Activated CD8-positive, alpha-beta memory T cell treated with anti-CD3 and anti-CD28 coated beads, Interleukin-2, amount 10 ng/mL, durations not matched to agents 7 days and 5 days (primary cell): ENCODE results near the gene ITM2B. TPM values are rescaled to one million over a fixed set of nuclear protein-coding genes. Genes with fewer than 3 reads are reported as not detected.

Source experiments
- ATAC-seq: fragments of 150-1000 bp; cut with Tn5 transposase; one replicate; pipeline ENCODE4 v1.10.0; 2021; ENCODE audit warnings: moderate library complexity
- CTCF ChIA-PET: fragments of 350-600 bp; sonication (Branson Sonifier 250); formaldehyde crosslinking; loops from one replicate; lab custom pipeline; 2021; ENCODE audit warnings: antibody characterized with exemption; lab: Charles Lee
- DNase-seq: peaks from one replicate; pipeline ENCODE4 v3.0.0-alpha.2; 2020
- H3K27ac Mint-ChIP-seq: one replicate; pipeline ENCODE4 v1.8.0; 2021; ENCODE audit warnings: mild to moderate bottlenecking, mixed read lengths
- H3K27me3 Mint-ChIP-seq: one replicate; pipeline ENCODE4 v1.8.0; 2021; ENCODE audit warnings: mixed read lengths
- H3K36me3 Mint-ChIP-seq: one replicate; pipeline ENCODE4 v1.8.0; 2021; ENCODE audit warnings: mild to moderate bottlenecking, mixed read lengths
- H3K4me1 Mint-ChIP-seq: one replicate; pipeline ENCODE4 v1.8.0; 2021; ENCODE audit warnings: mixed read lengths
- H3K4me3 Mint-ChIP-seq: one replicate; pipeline ENCODE4 v1.8.0; 2021; ENCODE audit warnings: mild to moderate bottlenecking, moderate library complexity, mixed read lengths
- H3K9me3 Mint-ChIP-seq: one replicate; pipeline ENCODE4 v1.8.0; 2022; ENCODE audit warnings: low read depth, mixed read lengths
- total RNA-seq, 2 experiments: library from RNA; stranded (reverse); gene quantifications; one replicate each; pipeline ENCODE4 v1.2.3, GENCODE V29; 2021

Gene ITM2B
- total RNA-seq, 2 experiments from 2014 or later: 163 to 197 TPM

- Mint-ChIP-seq H3K27ac (no peak overlapping the region), H3K4me3 (no peak overlapping the region), H3K4me1 (peaks cover 7% of the 10 kb centered on the region), H3K36me3 (peaks cover 16% of the 10 kb centered on the region), H3K9me3 (no peaks in the 10 kb centered on the region), H3K27me3 (no peaks in the 10 kb centered on the region)
- no peak for ATAC-seq
- no peak for DNase-seq
- CTCF ChIA-PET: no interaction called here
Measured at GRCh38 chr13:48273346-48273745, 40.3 kb downstream of the ITM2B start.

DNA sequence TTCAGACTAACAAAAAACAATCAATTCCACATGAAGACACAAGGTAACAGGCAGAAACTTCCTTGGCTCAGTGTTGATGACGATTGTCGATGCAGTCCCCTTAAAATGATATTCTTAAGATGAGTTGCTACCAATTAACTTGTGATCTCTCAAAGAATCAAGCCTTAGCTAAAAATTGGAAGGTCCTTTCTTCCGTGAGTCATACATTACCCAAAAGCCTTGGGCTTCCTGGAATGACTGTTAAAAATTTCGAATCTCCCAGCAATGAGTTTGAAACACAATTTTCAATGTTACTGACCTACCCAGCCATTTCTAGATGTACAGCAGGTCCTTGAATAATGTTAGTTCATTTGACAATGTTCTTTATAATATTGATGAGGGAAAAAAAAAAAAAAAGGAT is 42.5 kb downstream of the ITM2B start:
- no peak overlapping the region for H3K27ac Mint-ChIP-seq
- peaks cover 7% of the 10 kb centered on the region for H3K4me1 Mint-ChIP-seq
- no peak overlapping the region for H3K4me3 Mint-ChIP-seq
- ATAC-seq (no peak), DNase-seq (no peak)
- CTCF ChIA-PET: interaction anchor here (0.7 kb wide), 1 partner anchor 159 kb away, joined by 4 read pairs; no protein-coding TSS in a partner anchor
- H3K9me3 Mint-ChIP-seq: no peaks in the 10 kb centered on the region
- H3K27me3 Mint-ChIP-seq: no peaks in the 10 kb centered on the region
- peaks cover 4% of the 10 kb centered on the region for H3K36me3 Mint-ChIP-seq

DNA sequence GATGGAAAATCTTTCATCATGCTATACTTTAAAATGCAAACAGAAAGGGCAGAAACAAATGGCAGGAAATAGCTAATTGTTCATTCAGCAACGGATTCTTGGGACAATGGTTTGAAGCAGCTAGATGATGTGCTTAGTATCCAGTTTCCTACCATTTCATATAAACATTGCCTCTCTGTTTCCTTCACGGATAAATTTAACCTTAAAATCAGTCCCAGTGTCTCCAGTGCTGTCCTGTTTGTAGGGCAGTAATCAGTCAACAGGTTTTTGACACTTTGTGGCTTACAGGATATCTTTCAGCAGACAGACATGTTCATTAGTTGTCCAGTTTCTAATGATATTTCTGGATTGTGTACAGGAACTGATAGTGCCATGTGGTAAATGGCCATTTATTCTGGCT is 45.8 kb downstream of the ITM2B start:
- no peaks in the 10 kb centered on the region for H3K27me3 Mint-ChIP-seq
- no peak for DNase-seq
- CTCF ChIA-PET: no interaction called here
- no peak overlapping the region for H3K27ac Mint-ChIP-seq
- H3K4me3 Mint-ChIP-seq: no peak overlapping the region
- no peaks in the 10 kb centered on the region for H3K36me3 Mint-ChIP-seq
- ATAC-seq: no peak
- H3K9me3 Mint-ChIP-seq: no peaks in the 10 kb centered on the region
- H3K4me1 Mint-ChIP-seq: peaks cover 7% of the 10 kb centered on the region

GRCh38 chr13:48281556-48281955 is 48.5 kb downstream of the ITM2B start:
- no peak for DNase-seq
- ATAC-seq: no peak
- Mint-ChIP-seq H3K36me3 (no peaks in the 10 kb centered on the region), H3K27ac (no peak overlapping the region), H3K4me1 (no peaks in the 10 kb centered on the region), H3K27me3 (no peaks in the 10 kb centered on the region), H3K9me3 (no peaks in the 10 kb centered on the region), H3K4me3 (no peak overlapping the region)
- CTCF ChIA-PET: no interaction called here

- no peaks in the 10 kb centered on the region for H3K36me3 Mint-ChIP-seq
- CTCF ChIA-PET: interaction anchor here (1.2 kb wide), 1 partner anchor 57 kb away, joined by 3 read pairs; no protein-coding TSS in a partner anchor
- no peak for DNase-seq
- H3K27me3 Mint-ChIP-seq: peaks cover 22% of the 10 kb centered on the region
- no peak overlapping the region for H3K4me3 Mint-ChIP-seq
- peaks cover 8% of the 10 kb centered on the region for H3K4me1 Mint-ChIP-seq
- H3K27ac Mint-ChIP-seq: no peak overlapping the region
- H3K9me3 Mint-ChIP-seq: no peaks in the 10 kb centered on the region
- no peak for ATAC-seq
Measured at GRCh38 chr13:48291730-48292129, 58.7 kb downstream of the ITM2B start.

- Mint-ChIP-seq H3K27ac (no peak overlapping the region), H3K27me3 (peaks cover 21% of the 10 kb centered on the region), H3K4me1 (peaks cover 13% of the 10 kb centered on the region), H3K9me3 (no peaks in the 10 kb centered on the region), H3K36me3 (no peaks in the 10 kb centered on the region), H3K4me3 (no peak overlapping the region)
- ATAC-seq: no peak
- CTCF ChIA-PET: interaction anchor here (1.2 to 1.8 kb wide), 2 partner anchors 58 to 287 kb away, joined by 3 to 4 read pairs; no protein-coding TSS in a partner anchor
- no peak for DNase-seq
Measured at GRCh38 chr13:48292650-48293049, 59.6 kb downstream of the ITM2B start.

DNA sequence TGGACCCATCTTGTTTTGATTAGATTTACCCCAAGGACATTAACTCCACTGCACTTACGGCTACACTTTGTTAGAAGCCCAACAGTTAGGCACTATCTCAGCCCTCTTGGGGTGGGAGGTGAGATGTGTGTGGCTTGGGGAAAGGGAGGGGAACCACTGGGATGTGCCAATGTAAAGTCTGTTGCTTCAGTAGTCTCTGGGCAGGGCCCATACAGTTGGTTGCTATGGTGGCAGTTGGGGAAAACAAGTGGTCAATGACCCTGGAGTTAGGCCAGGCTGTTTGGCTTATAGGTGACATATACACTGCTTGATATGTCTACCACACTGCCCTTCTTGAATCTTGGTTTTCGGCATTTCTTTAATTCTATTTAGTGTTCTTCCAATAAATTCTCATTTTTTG is 61.6 kb downstream of the ITM2B start:
- Mint-ChIP-seq H3K4me3 (no peak overlapping the region), H3K36me3 (no peaks in the 10 kb centered on the region), H3K27me3 (peaks cover 11% of the 10 kb centered on the region), H3K9me3 (no peaks in the 10 kb centered on the region), H3K27ac (no peak overlapping the region), H3K4me1 (peaks cover 13% of the 10 kb centered on the region)
- ATAC-seq (no peak), DNase-seq (no peak)
- CTCF ChIA-PET: no interaction called here

DNA sequence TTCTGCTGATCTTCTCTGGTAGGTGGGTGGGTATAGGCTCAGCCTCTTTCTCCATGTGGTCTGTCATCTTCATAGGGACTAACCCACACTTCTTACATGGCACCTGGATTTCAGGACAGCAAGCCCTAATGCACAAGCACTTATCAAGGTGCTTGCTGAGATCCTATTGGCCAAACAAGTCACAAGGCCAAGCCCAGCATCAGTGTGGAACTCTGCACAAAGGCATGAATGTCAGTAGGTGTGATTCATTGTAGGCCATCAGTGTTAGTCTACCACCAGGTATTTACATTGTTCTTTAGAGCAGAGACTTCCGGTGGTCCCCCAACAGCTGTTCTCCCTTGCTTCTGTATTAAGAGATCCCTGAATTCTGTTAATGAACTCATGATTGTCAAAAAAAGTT is 62.3 kb downstream of the ITM2B start:
- Mint-ChIP-seq H3K4me3 (no peak overlapping the region), H3K4me1 (peaks cover 13% of the 10 kb centered on the region), H3K27ac (no peak overlapping the region), H3K27me3 (peaks cover 8% of the 10 kb centered on the region), H3K9me3 (no peaks in the 10 kb centered on the region), H3K36me3 (no peaks in the 10 kb centered on the region)
- DNase-seq (no peak), ATAC-seq (no peak)
- CTCF ChIA-PET: no interaction called here

DNA sequence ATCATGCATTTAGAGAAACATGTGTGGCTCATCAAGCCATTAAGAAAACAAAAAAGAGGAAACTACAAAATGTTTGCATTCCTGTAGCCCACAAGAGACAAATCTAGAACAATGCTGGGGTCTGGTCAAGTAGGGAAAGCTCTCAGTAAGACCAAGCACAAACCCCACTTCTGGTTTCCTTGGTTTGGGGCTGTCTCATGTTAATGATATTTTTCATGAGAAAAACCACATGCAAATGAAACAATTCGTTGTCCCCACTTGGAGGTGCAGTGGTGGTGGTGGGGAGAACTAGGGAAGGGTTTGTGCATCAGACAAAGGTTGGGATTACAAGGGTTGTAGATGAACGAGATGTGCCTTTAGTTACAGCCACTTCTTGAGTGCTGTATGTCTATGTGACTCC is 63.5 kb downstream of the ITM2B start:
- Mint-ChIP-seq H3K27me3 (peaks cover 2% of the 10 kb centered on the region), H3K27ac (no peak overlapping the region), H3K4me3 (no peak overlapping the region), H3K36me3 (peaks cover 2% of the 10 kb centered on the region), H3K4me1 (peaks cover 13% of the 10 kb centered on the region), H3K9me3 (no peaks in the 10 kb centered on the region)
- no peak for DNase-seq
- no peak for ATAC-seq
- CTCF ChIA-PET: interaction anchor here (0.9 kb wide), 1 partner anchor 55 kb away, joined by 3 read pairs; no protein-coding TSS in a partner anchor

DNA sequence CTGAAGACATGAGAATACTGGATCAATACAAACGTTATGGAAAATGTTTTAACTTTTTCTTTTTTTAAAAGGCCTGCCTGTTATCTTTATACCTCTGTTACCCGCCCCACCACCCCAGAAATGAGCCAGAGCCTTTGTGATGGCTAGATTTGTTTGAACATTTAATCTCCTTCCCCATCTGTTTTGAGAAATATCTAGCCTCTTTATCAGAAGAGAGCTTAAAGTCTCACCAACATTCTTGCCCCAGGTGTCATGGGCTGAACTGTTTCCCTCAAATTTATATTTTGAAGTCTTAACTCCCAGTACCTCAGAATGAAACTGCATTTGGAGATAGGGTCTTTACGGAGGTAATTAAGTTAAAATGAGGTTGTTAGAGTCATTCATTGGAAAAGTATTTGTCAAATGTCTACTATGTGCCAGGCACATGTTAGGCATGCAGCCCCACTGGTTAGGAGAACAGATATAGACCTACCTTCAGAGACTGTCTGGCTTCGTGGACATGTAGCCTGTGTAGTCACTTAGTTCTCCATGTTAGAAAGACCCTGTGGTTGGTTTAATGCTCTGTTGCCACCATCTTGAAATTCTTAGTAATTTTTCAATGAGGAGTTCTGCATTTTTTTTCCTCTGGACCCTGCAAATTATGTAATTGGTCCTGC is 64.3 kb downstream of the ITM2B start:
- DNase-seq: no peak
- Mint-ChIP-seq H3K4me3 (no peak overlapping the region), H3K9me3 (no peaks in the 10 kb centered on the region), H3K27ac (no peak overlapping the region), H3K4me1 (peaks cover 14% of the 10 kb centered on the region), H3K27me3 (peaks cover 2% of the 10 kb centered on the region), H3K36me3 (peaks cover 5% of the 10 kb centered on the region)
- ATAC-seq: no peak
- CTCF ChIA-PET: interaction anchor here (0.7 to 0.9 kb wide), 2 partner anchors 54 to 289 kb away, joined by 3 to 4 read pairs; no protein-coding TSS in a partner anchor

- Mint-ChIP-seq H3K27ac (no peak overlapping the region), H3K4me1 (peaks cover 23% of the 10 kb centered on the region), H3K4me3 (no peak overlapping the region), H3K36me3 (peaks cover 8% of the 10 kb centered on the region), H3K27me3 (no peaks in the 10 kb centered on the region), H3K9me3 (no peaks in the 10 kb centered on the region)
- ATAC-seq (no peak), DNase-seq (no peak)
- CTCF ChIA-PET: interaction anchor here (1.0 kb wide), 1 partner anchor 66 kb away, joined by 3 read pairs; the partner anchor contains the start of gene ITM2B
Measured at GRCh38 chr13:48299591-48299990, 66.6 kb downstream of the ITM2B start.

DNA sequence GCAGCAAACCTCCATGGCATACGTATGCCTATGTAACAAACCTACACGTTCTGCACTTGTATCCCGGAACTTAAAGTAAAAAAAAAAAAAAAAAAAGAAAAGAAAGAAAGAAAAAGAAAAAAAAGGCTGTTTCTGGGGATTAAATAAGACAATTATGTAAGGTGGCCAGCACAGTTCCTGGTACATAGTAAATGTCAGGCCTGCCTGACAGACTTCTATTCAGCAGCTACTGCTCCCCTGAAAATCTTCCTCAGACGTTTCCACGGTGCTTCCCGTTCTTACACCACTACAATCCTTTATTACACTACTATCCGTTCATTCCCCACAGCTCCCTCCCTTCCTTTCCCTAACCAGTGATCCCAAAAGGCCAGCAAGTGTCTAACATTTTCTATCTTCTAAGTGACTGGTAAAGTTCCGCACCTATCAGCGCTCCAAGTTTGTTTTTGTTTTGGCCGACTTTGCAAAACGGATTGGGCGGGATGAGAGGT is 69.9 kb downstream of the ITM2B start:
- Mint-ChIP-seq H3K27ac (peak overlapping the region; percentile 88), H3K36me3 (peaks cover 19% of the 10 kb centered on the region), H3K9me3 (no peaks in the 10 kb centered on the region), H3K27me3 (no peaks in the 10 kb centered on the region), H3K4me1 (peaks cover 30% of the 10 kb centered on the region), H3K4me3 (peak overlapping the region; percentile 86)
- CTCF ChIA-PET: interaction anchor here (0.7 to 1.8 kb wide), 7 partner anchors 13 to 277 kb away, joined by 3 to 11 read pairs (median 5); partner anchors contain the start of gene MED4
- no peak for ATAC-seq
- no peak for DNase-seq

- Mint-ChIP-seq H3K4me3 (peak within 1 kb of the TSS; percentile 86), H3K36me3 (peaks cover 21% of the 10 kb centered on the region), H3K4me1 (peaks cover 30% of the 10 kb centered on the region), H3K27ac (peak within 1 kb of the TSS; percentile 88), H3K9me3 (no peaks in the 10 kb centered on the region), H3K27me3 (no peaks in the 10 kb centered on the region)
- ATAC-seq: peak; percentile 90
- CTCF ChIA-PET: interaction anchor here (0.7 to 1.8 kb wide), 6 partner anchors 13 to 267 kb away, joined by 3 to 5 read pairs (median 4); partner anchors contain the start of gene MED4
- DNase-seq: peak; percentile 94
Measured at GRCh38 chr13:48303359-48304142, 70.5 kb downstream of the ITM2B start, which contains the start of gene RB1. Gene RB1, plus strand, starts transcription at chr13:48303751. Its CDS starts 162 bp downstream, at chr13:48303913.
